Inflammatory macrophage treated with lipopolysaccharide for 4 hours (primary cell): ENCODE measurements around the gene LTBP3.

Experiments used
- DNase-seq: peaks from one replicate; pipeline ENCODE4 v3.0.0-alpha.2; 2020

LTBP3 gene

GRCh38 chr11:65558002-65558929 is at the start of gene LTBP3:
Gene LTBP3, minus strand, starts transcription at chr11:65558359. Its CDS starts 400 bp downstream, at chr11:65557959.
- peak; percentile 50 for DNase-seq

- DNase-seq = peak; percentile 75
Observed at GRCh38 chr11:65606876-65607613, 48.9 kb upstream of the LTBP3 start.

- no peak for DNase-seq
Observed at GRCh38 chr11:65604258-65604657, 46.1 kb upstream of the LTBP3 start.

GRCh38 chr11:65599955-65600246 is 41.7 kb upstream of the LTBP3 start:
- no peak for DNase-seq

- no peak for DNase-seq
Observed at GRCh38 chr11:65599216-65599954, 41.2 kb upstream of the LTBP3 start.

DNA sequence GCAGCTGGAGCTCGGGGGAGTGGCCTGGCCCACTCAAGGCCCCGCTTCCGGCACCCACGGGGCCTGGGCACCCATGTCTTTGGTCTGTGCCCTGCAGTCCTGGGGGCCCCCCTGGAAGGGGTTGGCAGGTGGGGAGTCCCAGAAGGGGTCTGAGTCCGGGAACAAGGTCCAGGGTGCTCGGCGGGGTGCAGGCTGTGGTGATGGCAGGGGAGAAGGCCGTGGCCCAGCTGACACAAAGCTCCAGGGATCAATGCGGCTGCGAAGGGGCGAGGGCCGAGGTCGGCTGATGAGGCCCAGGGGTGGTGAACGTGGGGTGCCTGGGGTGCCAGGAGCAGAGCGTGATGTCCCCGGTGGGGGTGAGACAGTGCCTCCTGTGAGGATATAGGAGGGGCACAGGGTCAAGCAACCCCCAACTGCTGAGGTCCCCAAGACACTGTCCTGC is 40.1 kb upstream of the LTBP3 start:
- no peak for DNase-seq

- no peak for DNase-seq
Observed at GRCh38 chr11:65596520-65596919, 38.4 kb upstream of the LTBP3 start.

DNA sequence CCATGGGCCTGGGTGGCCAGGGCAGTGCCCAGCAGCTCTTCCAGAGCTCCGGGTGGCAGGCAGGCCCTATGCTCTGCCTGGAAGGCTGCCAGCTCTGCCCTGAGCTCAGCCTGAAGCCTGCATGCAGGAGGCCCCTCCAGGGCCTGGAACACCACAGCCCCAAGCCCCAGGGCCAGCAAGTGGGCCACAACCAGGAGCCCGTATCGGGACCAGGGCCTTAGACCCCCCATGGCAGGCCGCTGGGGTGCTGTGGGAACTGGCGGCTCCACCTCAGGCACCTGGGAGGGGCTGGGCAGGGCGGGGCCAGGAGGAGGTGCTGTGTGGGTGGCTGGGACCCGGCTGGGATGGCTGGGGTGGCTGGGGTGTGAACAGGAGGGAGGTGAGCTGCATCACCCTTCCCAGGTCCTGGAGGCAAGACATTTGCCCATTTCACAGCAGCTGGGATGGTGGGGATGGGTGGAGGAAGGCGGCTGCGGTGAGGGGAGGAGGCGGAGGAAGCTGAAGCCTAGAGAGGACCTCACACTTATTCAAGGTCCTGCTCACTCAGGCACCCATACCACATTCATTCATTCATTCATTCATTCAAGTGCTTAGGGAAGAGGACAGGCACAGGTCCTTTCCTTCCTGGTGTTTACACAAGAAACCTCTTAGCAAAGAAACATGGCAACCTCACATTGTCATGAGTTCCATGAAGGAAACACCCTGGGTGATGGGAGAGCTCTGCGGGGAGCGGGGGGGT is 37.6 kb upstream of the LTBP3 start, which contains the start of gene KCNK7:
Gene KCNK7, minus strand, starts transcription at position 258 of the 739 bp plus-strand sequence. Its CDS starts 28 bp downstream, at position 230.
- DNase-seq = no peak

DNA sequence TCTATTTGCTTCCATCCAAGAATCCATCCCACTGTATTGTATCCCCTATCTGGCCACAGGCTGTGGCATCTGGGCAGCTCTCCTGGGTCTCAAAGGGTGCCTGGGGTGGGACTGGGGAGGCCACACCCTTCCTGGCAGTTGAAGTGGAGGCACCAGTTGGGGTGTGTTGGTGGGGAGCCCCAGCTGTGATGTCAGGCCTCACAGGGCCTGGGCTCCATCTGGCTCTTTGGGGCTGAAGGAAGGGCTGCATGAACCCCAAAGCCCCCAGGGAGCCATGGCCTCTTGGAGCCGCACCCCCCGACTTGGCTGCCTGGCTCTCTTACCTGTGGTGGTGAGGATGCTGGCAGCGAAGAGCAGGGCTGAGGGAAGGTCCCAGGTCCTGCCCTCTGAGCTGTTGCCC is 37.0 kb upstream of the LTBP3 start:
- no peak for DNase-seq

GRCh38 chr11:65593518-65594414 is 35.6 kb upstream of the LTBP3 start:
- peak; percentile 53 for DNase-seq

- DNase-seq = no peak
Observed at GRCh38 chr11:65592858-65593517, 34.8 kb upstream of the LTBP3 start.

- no peak for DNase-seq
Observed at GRCh38 chr11:65591939-65592857, 34.0 kb upstream of the LTBP3 start.

DNA sequence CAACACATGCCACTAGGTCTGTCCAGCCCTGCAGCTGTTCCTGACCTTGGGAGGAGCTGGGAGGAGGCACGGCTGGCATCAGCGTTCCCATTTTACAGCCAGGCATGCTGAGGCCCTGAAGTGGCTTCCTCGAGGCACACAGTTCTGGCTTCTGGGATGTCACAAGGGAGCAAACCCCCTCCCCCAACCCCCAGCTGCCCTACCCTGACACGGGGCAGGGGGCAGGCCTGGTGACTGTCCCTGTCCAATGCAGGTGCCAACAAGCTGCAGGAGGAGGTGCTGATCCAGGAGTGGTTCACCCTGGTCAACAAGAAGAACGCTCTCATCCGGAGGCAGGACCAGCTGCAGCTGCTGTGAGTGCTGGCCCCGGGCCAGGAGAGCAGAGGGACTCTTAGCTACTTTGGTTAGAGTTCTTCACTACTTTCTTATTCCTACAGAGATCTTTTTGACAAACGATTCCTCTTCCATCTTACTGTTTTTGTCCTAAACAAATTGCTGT is 32.1 kb upstream of the LTBP3 start:
- no peak for DNase-seq

DNA sequence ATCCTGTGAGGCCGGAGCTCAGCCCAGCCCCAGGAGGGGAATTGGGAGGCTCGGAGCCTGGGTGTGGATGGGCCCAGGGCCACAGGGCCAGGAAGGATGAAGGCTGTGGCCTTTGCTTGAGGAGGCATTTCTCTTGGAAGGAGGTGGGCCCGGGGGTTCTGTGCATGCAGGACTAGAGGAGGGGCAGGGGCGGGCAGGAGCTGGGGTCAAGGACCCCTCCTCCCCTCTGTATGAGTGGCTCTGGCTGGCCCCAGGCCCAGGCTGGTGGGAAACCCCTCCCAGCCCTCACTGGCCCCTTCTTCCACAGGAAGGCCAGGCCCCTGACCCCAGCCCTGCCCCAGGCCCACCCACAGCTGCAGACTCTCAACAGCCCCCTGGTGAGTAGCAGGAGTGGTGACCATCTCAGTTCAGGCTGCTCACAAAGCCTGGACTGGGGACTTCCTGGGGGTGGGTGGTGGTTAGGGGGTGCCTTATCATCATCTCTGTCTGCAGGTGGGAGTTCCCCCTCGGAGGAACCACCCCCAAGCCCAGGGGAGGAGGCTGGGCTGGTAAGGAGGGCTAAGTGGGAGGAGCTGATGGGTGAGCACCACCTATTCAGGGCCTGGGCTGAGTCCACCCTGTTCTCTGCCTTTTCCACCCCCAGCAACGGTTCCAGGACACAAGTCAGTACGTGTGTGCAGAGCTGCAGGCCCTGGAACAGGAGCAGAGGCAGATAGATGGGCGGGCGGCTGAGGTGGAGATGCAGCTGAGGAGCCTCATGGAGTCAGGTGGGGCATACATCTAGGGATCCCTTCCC is 31.5 kb upstream of the LTBP3 start:
- no peak for DNase-seq

DNA sequence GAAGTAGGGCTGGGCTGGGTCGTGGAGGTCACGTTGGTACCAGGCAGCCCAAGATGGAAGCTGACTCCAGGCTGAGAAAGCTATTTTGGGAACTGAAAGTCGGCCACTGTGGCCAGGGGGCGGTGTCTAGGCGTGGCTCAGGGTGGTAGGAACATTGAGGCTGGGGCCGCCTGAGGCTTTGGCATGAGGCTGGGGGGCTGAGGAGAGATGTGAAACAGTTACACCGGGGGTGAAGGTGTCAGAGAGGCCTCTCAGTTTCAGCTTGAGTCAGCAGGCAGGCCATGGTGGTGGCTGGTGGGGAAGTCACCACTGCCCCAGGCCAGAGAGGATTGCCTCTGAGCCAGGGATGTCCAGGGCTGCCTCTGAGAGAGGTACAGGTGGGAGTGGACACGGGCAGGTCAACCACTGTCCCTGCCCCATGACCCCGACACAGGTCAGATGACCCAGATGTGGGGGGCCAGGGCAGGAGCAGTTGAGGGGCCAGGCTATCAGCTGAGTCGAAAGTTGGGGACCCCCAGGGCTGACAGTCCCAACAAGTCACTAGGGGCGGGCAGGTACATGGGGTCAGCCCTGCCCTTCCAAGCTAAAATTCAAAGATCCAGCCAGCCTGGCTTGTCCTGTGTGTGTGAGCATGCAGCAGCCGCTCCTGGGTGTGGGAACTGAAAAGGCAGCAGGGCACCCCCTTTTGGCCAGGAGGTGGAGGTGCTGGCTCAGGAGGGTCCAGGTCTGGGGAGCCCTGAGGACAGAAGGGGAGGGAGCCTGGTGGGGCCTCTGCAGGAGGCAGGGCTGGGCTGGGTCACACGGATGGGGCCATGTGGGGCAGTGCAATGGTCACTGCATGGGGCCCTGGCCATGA is 30.3 kb upstream of the LTBP3 start:
- DNase-seq = peak; percentile 83

GRCh38 chr11:65586676-65587075 is 28.5 kb upstream of the LTBP3 start:
- DNase-seq = peak; percentile 37

DNA sequence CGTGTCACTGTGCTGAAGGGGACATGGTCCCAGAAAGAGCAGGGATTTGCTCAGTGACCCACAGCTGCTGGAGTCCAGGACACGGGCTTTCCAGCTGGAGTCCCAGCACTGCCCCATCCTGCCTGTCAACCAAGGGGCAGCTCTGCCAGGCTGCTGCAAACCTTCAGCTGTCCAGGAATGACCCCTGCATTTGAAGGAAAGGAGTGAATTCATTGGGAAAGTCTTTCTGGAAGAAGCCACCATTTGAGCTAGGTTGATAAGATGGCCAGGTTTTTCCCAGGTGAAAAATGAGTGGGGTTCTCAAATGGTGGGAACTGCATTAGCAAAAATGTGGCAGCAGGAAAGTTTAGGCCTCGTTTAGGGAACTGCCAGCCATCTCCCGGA is 28.1 kb upstream of the LTBP3 start:
- DNase-seq = no peak
